Activated CD4-positive, alpha-beta T cell treated with anti-CD3 and anti-CD28 coated beads for 24 hours (primary cell): ENCODE results near the gene CLEC18C.
"Not testable (repeated sequence)": the region's sequence is repeated elsewhere in the genome, so short reads cannot be mapped to it uniquely, and the experiment has no call there.

ENCODE experiments used
- DNase-seq, 2 donors: peaks; one replicate each; pipeline ENCODE4 v3.0.0-alpha.2; 2020; ENCODE audit warnings: low read depth in 2 of 2

CLEC18C gene

GRCh38 chr16:70159355-70160348, 13.9 kb upstream of the CLEC18C start:
- DNase-seq = no peak

GRCh38 chr16:70160388-70160787, 13.2 kb upstream of the CLEC18C start:
- DNase-seq = no peak

GRCh38 chr16:70160821-70161220, 12.8 kb upstream of the CLEC18C start:
- DNase-seq = no peak

GRCh38 chr16:70161350-70161749, 12.2 kb upstream of the CLEC18C start:
- DNase-seq = no peak

GRCh38 chr16:70162041-70162451, 11.5 kb upstream of the CLEC18C start:
- DNase-seq = no peak

GRCh38 chr16:70163596-70163995, 10.0 kb upstream of the CLEC18C start:
- no peak for DNase-seq

- DNase-seq = not testable (repeated sequence)
Observed at GRCh38 chr16:70166688-70167087, 6.9 kb upstream of the CLEC18C start.

- not testable (repeated sequence) for DNase-seq
Observed at GRCh38 chr16:70173916-70174315, 329 bp downstream of the CLEC18C start.

- DNase-seq = not testable (repeated sequence)
Observed at GRCh38 chr16:70174387-70174932, 873 bp downstream of the CLEC18C start.

GRCh38 chr16:70187858-70188607, 14.4 kb downstream of the CLEC18C start:
- DNase-seq = not testable (repeated sequence)

GRCh38 chr16:70188608-70188915, 15.0 kb downstream of the CLEC18C start:
- not testable (repeated sequence) for DNase-seq

GRCh38 chr16:70190574-70190973, 17.0 kb downstream of the CLEC18C start:
- not testable (repeated sequence) for DNase-seq

- DNase-seq = not testable (repeated sequence)
Observed at GRCh38 chr16:70196683-70197300, 23.2 kb downstream of the CLEC18C start.

- not testable (repeated sequence) for DNase-seq
Observed at GRCh38 chr16:70197611-70198010, 24.0 kb downstream of the CLEC18C start.

GRCh38 chr16:70198230-70198629, 24.6 kb downstream of the CLEC18C start:
- not testable (repeated sequence) for DNase-seq

GRCh38 chr16:70198666-70199065, 25.1 kb downstream of the CLEC18C start:
- not testable (repeated sequence) for DNase-seq

- DNase-seq = not testable (repeated sequence)
Observed at GRCh38 chr16:70199170-70199569, 25.6 kb downstream of the CLEC18C start.

GRCh38 chr16:70200063-70200462, 26.5 kb downstream of the CLEC18C start:
- not testable (repeated sequence) for DNase-seq

GRCh38 chr16:70203508-70203907, 29.9 kb downstream of the CLEC18C start:
- not testable (repeated sequence) for DNase-seq

- DNase-seq = not testable (repeated sequence)
Observed at GRCh38 chr16:70204010-70204409, 30.4 kb downstream of the CLEC18C start.

- DNase-seq = not testable (repeated sequence)
Observed at GRCh38 chr16:70204668-70205405, 31.2 kb downstream of the CLEC18C start.
